NT2/D1 (cell line): Measurements from ENCODE around the gene CCDC92B.

ENCODE experiments used
- YY1 ChIP-seq: IDR thresholded peaks from 2 replicates; pipeline ENCODE4 v1.6.1; 2011; ENCODE audit not compliant: insufficient read length, insufficient read depth
- ZNF274 ChIP-seq: IDR thresholded peaks from 2 replicates; pipeline ENCODE4 v1.6.1; 2011; ENCODE audit warnings: mild to moderate bottlenecking, low read depth, low read length

DNA sequence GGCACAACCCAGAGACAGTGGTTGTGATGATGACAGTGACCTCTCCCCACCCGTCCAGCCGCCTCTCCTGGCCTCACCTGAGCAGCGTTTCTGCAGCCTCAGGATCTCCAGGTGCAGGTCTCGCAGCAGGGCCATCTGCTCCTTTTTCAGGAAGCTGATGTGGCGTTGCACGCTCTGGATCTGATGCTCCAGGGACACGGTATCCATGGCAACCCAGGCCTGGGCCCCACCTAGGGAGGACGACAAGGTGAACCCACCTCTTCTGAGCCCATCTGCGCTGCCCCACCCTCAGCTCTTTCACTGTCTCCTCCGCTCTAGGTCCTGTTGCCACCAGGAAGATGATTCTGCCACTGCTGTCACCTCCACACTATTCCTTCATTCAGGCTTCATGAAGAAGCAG lies 14.5 kb downstream of the CCDC92B start:
- TF ChIP-seq YY1, result no peak
- TF ChIP-seq ZNF274, result no peak
